Measurements from ENCODE around the gene MEF2B.
"Not testable (repeated sequence)": the region's sequence is repeated elsewhere in the genome, so short reads cannot be mapped to it uniquely, and the experiment has no call there.

MEF2B gene

DNA sequence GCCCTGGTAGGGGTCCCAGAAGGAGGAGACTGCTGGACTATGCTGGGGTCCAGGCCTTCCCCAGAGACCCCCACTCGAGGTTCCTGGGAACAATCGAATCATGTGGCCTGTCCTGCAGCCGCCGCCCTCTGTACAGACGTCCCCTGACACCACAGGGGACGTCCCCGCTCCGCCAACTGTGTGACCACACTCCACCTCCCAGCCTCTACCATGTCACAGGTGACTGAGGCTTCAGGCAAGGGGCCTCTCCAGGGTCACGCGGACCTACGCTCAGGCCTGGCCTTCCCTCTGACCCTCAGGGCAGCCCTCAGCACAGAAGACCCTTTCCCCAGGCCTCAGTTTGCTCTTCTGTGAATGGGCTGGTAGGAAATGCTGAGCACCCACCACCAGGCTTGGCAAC is 18.6 kb downstream of the MEF2B start:
- H3K27ac ChIP-seq: no peak overlapping the region
- H3K4me1 ChIP-seq: peaks cover 0 to under 1% (median 0%) of the 10 kb centered on the region in 4 donors
- no peaks in the 10 kb centered on the region for H3K9me3 ChIP-seq
- H3K36me3 ChIP-seq: peaks cover 7 to 46% (median 13%) of the 10 kb centered on the region in 3 donors
- TF ChIP-seq, protein P1, sequence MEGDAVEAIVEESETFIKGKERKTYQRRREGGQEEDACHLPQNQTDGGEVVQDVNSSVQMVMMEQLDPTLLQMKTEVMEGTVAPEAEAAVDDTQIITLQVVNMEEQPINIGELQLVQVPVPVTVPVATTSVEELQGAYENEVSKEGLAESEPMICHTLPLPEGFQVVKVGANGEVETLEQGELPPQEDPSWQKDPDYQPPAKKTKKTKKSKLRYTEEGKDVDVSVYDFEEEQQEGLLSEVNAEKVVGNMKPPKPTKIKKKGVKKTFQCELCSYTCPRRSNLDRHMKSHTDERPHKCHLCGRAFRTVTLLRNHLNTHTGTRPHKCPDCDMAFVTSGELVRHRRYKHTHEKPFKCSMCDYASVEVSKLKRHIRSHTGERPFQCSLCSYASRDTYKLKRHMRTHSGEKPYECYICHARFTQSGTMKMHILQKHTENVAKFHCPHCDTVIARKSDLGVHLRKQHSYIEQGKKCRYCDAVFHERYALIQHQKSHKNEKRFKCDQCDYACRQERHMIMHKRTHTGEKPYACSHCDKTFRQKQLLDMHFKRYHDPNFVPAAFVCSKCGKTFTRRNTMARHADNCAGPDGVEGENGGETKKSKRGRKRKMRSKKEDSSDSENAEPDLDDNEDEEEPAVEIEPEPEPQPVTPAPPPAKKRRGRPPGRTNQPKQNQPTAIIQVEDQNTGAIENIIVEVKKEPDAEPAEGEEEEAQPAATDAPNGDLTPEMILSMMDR (IDR thresholded peaks at IDR 0.05): no peak
- DNase-seq: no peak
- no peak overlapping the region for H3K4me3 ChIP-seq
- H3K27me3 ChIP-seq: no peaks in the 10 kb centered on the region
- intact Hi-C loops (cut with DNase I; ENCODE audit: low total_unique reads): no loop called here

DNA sequence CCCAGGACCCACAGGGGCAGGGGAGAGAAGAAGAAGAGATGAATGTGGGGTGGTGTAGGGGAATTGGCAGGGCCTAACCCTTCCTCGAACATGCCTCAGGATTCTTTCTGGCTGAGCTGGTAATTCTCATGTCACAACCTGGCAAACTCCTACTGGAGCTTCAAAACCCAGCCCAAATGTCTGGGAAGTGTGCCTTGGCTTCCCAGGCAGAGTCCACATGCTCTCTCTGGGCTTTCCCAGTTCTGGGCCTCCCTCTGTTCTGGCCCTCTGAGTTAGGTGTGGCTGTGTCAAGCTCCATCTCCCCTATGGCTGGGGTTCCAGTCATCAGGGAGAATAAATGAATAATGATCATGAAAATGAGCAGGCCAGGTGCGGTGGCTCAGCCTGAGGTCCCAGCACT is 20.6 kb downstream of the MEF2B start:
- Histone ChIP-seq H3K36me3 (peaks cover 6 to 40% (median 6%) of the 10 kb centered on the region in 3 donors), H3K4me1 (peaks cover 0 to 10% (median 8%) of the 10 kb centered on the region in 4 donors), H3K9me3 (no peaks in the 10 kb centered on the region), H3K4me3 (no peak overlapping the region), H3K27ac (no peak overlapping the region), H3K27me3 (no peaks in the 10 kb centered on the region)
- no peak for DNase-seq
- TF ChIP-seq, protein P1 (IDR thresholded peaks at IDR 0.05): no peak
- intact Hi-C loops (cut with DNase I; ENCODE audit: low total_unique reads): no loop called here

DNA sequence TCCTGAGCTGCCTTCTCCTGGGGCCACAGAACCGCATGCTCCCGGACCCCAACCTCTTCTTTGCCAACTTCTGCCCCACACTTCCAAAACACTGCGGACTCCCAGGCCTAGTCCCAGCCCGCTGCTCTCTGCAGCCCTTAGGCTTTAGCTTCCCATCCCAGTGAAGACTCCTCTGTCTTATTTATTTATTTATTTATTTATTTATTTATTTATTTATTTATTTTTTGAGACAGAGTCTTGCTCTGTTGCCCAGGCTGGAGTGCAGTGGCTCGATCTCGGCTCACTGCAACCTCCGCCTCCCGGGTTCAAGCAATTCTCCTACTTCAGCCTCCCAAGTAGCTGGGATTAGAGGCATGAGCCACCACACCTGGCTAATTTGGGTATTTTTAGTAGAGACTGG is 21.6 kb downstream of the MEF2B start:
- H3K4me3 ChIP-seq; H3K9me3 ChIP-seq; DNase-seq; H3K27me3 ChIP-seq; intact Hi-C loops (cut with DNase I; ENCODE audit: low total_unique reads); H3K27ac ChIP-seq: not testable (repeated sequence)
- Histone ChIP-seq H3K4me1 (peaks cover 0 to 10% (median 8%) of the 10 kb centered on the region in 4 donors), H3K36me3 (peaks cover 6 to 40% (median 6%) of the 10 kb centered on the region in 3 donors)

DNA sequence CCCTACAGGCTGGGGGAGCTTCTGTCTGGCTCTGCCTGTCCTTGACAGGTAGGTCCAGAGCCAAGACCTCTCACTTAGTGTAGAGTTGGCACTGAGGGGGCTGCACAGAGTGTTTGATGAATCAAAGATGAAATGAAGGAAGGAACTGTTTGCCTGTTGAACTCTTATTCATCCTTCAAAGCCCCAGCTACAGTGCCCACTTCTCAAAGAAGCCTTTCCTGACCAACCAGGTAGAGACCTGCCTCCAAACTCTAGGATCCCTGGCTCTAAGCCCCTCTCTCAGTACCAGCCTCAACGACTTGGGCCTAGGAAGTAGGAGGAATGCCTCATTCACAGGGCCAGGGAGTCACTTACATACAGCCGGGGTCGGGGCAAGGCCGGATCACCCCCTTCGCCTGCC is 22.7 kb downstream of the MEF2B start:
- Histone ChIP-seq H3K9me3 (no peaks in the 10 kb centered on the region), H3K4me3 (no peak overlapping the region), H3K27me3 (no peaks in the 10 kb centered on the region), H3K4me1 (peaks cover 0 to 10% (median 8%) of the 10 kb centered on the region in 4 donors), H3K36me3 (peaks cover 6 to 40% (median 6%) of the 10 kb centered on the region in 3 donors), H3K27ac (no peak overlapping the region)
- intact Hi-C loops (cut with DNase I; ENCODE audit: low total_unique reads): no loop called here
- DNase-seq: no peak
- TF ChIP-seq, protein P1 (IDR thresholded peaks at IDR 0.05): no peak

DNA sequence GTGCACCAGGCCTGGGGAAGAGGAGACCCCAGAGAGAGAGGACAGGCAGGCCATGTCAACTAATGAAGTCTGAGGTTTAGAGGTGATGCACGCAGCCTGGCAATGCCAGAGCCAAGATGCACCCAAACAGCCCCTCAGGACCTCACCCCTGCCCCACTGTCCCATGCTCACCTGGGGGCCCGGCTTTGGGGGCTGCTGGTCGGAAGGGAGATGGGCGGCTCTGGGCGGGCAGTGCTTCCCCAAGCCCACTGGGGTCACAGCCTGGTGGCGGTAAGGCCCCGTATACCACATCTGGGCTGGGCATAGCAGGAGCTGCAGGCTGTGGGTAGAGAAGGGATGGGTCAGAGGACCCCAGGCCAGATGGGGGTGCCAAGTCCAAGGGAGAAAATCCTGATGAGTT is 23.2 kb downstream of the MEF2B start:
- Histone ChIP-seq H3K9me3 (no peaks in the 10 kb centered on the region), H3K4me3 (no peak overlapping the region), H3K4me1 (peaks cover 0 to 10% (median 8%) of the 10 kb centered on the region in 4 donors), H3K27ac (no peak overlapping the region), H3K36me3 (peaks cover 6 to 40% (median 6%) of the 10 kb centered on the region in 3 donors), H3K27me3 (no peaks in the 10 kb centered on the region)
- TF ChIP-seq, protein P1 (IDR thresholded peaks at IDR 0.05): no peak
- no peak for DNase-seq
- intact Hi-C loops (cut with DNase I; ENCODE audit: low total_unique reads): no loop called here

DNA sequence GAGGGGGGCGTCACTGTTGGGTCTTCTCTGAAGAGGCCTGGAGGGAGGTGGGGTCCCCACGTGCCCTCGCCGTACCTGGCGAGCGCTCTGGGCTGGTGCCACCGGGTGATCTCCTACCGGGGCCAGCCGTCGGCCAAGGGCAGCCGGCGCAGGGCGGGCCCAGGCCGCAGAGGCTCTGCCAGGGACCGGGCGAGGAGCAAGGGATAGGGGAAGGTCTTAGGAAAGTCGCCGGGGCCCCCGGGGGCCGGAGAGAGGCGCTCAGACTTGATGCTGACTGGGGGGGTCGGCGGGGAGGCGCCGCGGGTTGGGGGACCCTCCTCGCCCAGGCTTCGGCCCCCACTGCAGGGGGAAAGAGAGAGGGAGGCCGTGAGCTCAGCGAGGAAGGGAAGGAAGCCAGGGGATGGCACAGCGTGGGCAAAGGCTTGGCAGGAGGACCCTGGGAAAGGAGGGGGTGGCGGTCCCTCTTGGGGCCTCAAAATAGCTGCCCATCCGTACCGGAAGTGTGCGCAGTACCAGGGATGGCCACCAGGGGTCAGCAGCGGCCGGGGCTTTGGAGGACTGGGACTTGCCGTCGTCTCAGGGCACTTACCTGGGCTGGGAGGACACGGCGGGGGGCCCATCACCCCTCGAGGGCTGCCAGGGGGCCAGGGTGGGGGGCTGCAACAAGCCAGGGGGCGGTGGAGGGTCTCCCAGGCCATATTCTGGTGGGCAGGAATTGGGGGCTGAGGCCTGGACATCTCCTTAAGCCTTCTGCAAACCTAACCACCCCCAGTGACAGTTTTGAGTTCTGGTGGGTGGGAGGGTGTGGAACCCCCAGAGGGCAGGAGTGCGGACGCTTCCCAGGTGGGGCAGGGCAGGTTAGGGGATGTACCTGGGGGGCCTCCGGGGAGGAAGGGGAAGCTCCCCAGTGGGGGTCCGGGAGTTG is 24.1 kb downstream of the MEF2B start:
- H3K27me3 ChIP-seq: no peaks in the 10 kb centered on the region
- no peaks in the 10 kb centered on the region for H3K9me3 ChIP-seq
- intact Hi-C loops (cut with DNase I; ENCODE audit: low total_unique reads): no loop called here
- DNase-seq: peak; percentile 68 to 87
- H3K4me1 ChIP-seq: peaks cover 0 to 10% (median 8%) of the 10 kb centered on the region in 4 donors
- H3K36me3 ChIP-seq: peaks cover 6 to 40% (median 6%) of the 10 kb centered on the region in 3 donors
- H3K27ac ChIP-seq: peak overlapping the region; percentile 34 to 45
- peak overlapping the region; percentile 15 to 46 for H3K4me3 ChIP-seq
- TF ChIP-seq, protein P1 (IDR thresholded peaks at IDR 0.05): peak; percentile 93 to 96
